AG04450 (cell line): Measurements from ENCODE around the gene PEPD. TPM values are rescaled to one million over a fixed set of nuclear protein-coding genes. Genes with fewer than 3 reads are reported as not detected.

ENCODE experiments used
- CTCF ChIA-PET: fragments of 300-600, 350-600 bp; formaldehyde crosslinking; extraction: SDS; loops from one replicate; lab custom pipeline; 2022; ENCODE audit warnings: antibody characterized with exemption, inconsistent platforms; lab: Charles Lee
- POLR2A ChIA-PET: fragments of 350-600 bp; formaldehyde crosslinking; extraction: SDS; loops from one replicate; lab custom pipeline; 2021; ENCODE audit warnings: antibody characterized with exemption, inconsistent platforms; lab: Yijun Ruan, JAX
- DNase-seq: peaks from one replicate; pipeline ENCODE4 v3.0.0-alpha.2; 2011; ENCODE audit warnings: low read depth, low spot score
- H3K27ac ChIP-seq: one replicate; pipeline ENCODE4 v1.5.1; 2012; ENCODE audit warnings: low read depth, low read length, control low read depth
- H3K27me3 ChIP-seq: one replicate; pipeline ENCODE4 v1.6.0; 2012; ENCODE audit warnings: low read length; ENCODE audit not compliant: control insufficient read depth, insufficient read depth
- H3K4me3 ChIP-seq: 2 replicates; pipeline ENCODE4 v1.5.1; 2011; ENCODE audit warnings: mild to moderate bottlenecking, low read depth, low read length, control low read depth
- H3K9me3 ChIP-seq: 2 replicates; pipeline ENCODE4 v1.5.1; 2012; ENCODE audit warnings: low read length; ENCODE audit not compliant: control insufficient read depth, insufficient read depth
- CTCF ChIP-seq: IDR thresholded peaks from 2 replicates; pipeline ENCODE4 v1.5.1; 2011; ENCODE audit warnings: low read depth, low read length, control low read depth, inconsistent platforms
- polyA plus RNA-seq: library from polyadenylated mRNA; depleted of rRNA; stranded (reverse); fragments of >200 nt; gene quantifications from 2 replicates; pipeline ENCODE4 v1.2.3, GENCODE V29; 2011

The PEPD gene
- polyA plus RNA-seq, 1 experiment = 67.1 TPM

GRCh38 chr19:33554391-33554790 is 32.8 kb upstream of the PEPD start:
- no peaks in the 10 kb centered on the region for H3K9me3 ChIP-seq
- no peak for DNase-seq
- H3K27ac ChIP-seq = no peak overlapping the region
- TF ChIP-seq CTCF = no peak
- no peaks in the 10 kb centered on the region for H3K27me3 ChIP-seq
- no peak overlapping the region for H3K4me3 ChIP-seq
- CTCF ChIA-PET = no interaction called here
- POLR2A ChIA-PET = no interaction called here

GRCh38 chr19:33553530-33554310 is 32.1 kb upstream of the PEPD start:
- Histone ChIP-seq H3K4me3 (no peak overlapping the region), H3K9me3 (no peaks in the 10 kb centered on the region), H3K27ac (no peak overlapping the region), H3K27me3 (no peaks in the 10 kb centered on the region)
- ChIA-PET POLR2A (no interaction called here), CTCF (no interaction called here)
- no peak for TF ChIP-seq CTCF
- DNase-seq = no peak

- H3K4me3 ChIP-seq = no peak overlapping the region
- ChIA-PET POLR2A (no interaction called here), CTCF (no interaction called here)
- no peak for DNase-seq
- TF ChIP-seq CTCF = no peak
- H3K27me3 ChIP-seq = no peaks in the 10 kb centered on the region
- no peaks in the 10 kb centered on the region for H3K9me3 ChIP-seq
- no peak overlapping the region for H3K27ac ChIP-seq
Measured at GRCh38 chr19:33552928-33553279, 31.3 kb upstream of the PEPD start.

- H3K27ac ChIP-seq = no peak overlapping the region
- no peak overlapping the region for H3K4me3 ChIP-seq
- ChIA-PET POLR2A (no interaction called here), CTCF (no interaction called here)
- DNase-seq = no peak
- no peaks in the 10 kb centered on the region for H3K27me3 ChIP-seq
- no peaks in the 10 kb centered on the region for H3K9me3 ChIP-seq
- no peak for TF ChIP-seq CTCF
Measured at GRCh38 chr19:33552191-33552927, 30.8 kb upstream of the PEPD start.

- Histone ChIP-seq H3K4me3 (no peak overlapping the region), H3K27ac (no peak overlapping the region), H3K27me3 (no peaks in the 10 kb centered on the region), H3K9me3 (no peaks in the 10 kb centered on the region)
- DNase-seq = no peak
- ChIA-PET POLR2A (no interaction called here), CTCF (no interaction called here)
- TF ChIP-seq CTCF = no peak
Measured at GRCh38 chr19:33551676-33552075, 30.1 kb upstream of the PEPD start.
